Pulmonary artery endothelial cell (primary cell): ENCODE measurements around the gene RPS6KA3. TPM values are rescaled to one million over a fixed set of nuclear protein-coding genes. Genes with fewer than 3 reads are reported as not detected.
A peak's percentile ranks its signal among the peaks of the same experiment; 100 is the strongest.
"Not testable (repeated sequence)": the region's sequence is repeated elsewhere in the genome, so short reads cannot be mapped to it uniquely, and the experiment has no call there.

Source experiments
- DNase-seq: peaks from one replicate; pipeline ENCODE4 v3.0.0-alpha.2; 2011; ENCODE audit warnings: low read depth, low spot score
- total RNA-seq: library from RNA; depleted of rRNA; stranded (reverse); fragments of >200 nt; gene quantifications from 2 replicates; pipeline ENCODE4 v1.2.3, GENCODE V29; 2014

Gene RPS6KA3
- total RNA-seq, 1 donor from 2014 or later: 90.6 TPM

GRCh38 chrX:20224814-20225487, 41.8 kb downstream of the RPS6KA3 start:
- DNase-seq: no peak

GRCh38 chrX:20221902-20222301, 44.8 kb downstream of the RPS6KA3 start:
- no peak for DNase-seq

- DNase-seq: peak; percentile 47
Measured at GRCh38 chrX:20218836-20219505, 47.7 kb downstream of the RPS6KA3 start.

GRCh38 chrX:20217906-20218305, 48.8 kb downstream of the RPS6KA3 start:
- DNase-seq: no peak

GRCh38 chrX:20217271-20217670, 49.4 kb downstream of the RPS6KA3 start:
- DNase-seq: peak; percentile 65

- no peak for DNase-seq
Measured at GRCh38 chrX:20215565-20215964, 51.1 kb downstream of the RPS6KA3 start.

GRCh38 chrX:20212486-20213089, 54.1 kb downstream of the RPS6KA3 start:
- no peak for DNase-seq

- no peak for DNase-seq
Measured at GRCh38 chrX:20211261-20211786, 55.4 kb downstream of the RPS6KA3 start.

- no peak for DNase-seq
Measured at GRCh38 chrX:20205927-20206708, 60.6 kb downstream of the RPS6KA3 start.

- no peak for DNase-seq
Measured at GRCh38 chrX:20204351-20204750, 62.4 kb downstream of the RPS6KA3 start.

- no peak for DNase-seq
Measured at GRCh38 chrX:20197641-20198210, 69.0 kb downstream of the RPS6KA3 start.

- no peak for DNase-seq
Measured at GRCh38 chrX:20189171-20189570, 77.5 kb downstream of the RPS6KA3 start.

GRCh38 chrX:20181598-20182329, 84.9 kb downstream of the RPS6KA3 start:
- no peak for DNase-seq

- DNase-seq: no peak
Measured at GRCh38 chrX:20177093-20177492, 89.6 kb downstream of the RPS6KA3 start.

GRCh38 chrX:20173856-20174255, 92.9 kb downstream of the RPS6KA3 start:
- DNase-seq: no peak

GRCh38 chrX:20173313-20173712, 93.4 kb downstream of the RPS6KA3 start:
- DNase-seq: no peak

- no peak for DNase-seq
Measured at GRCh38 chrX:20171887-20172286, 94.8 kb downstream of the RPS6KA3 start.

- not testable (repeated sequence) for DNase-seq
Measured at GRCh38 chrX:20162516-20162915, 104.2 kb downstream of the RPS6KA3 start.

- no peak for DNase-seq
Measured at GRCh38 chrX:20159797-20160385, 106.8 kb downstream of the RPS6KA3 start.

- DNase-seq: no peak
Measured at GRCh38 chrX:20151689-20152088, 115.0 kb downstream of the RPS6KA3 start.
